NK-92 (cell line): ENCODE results near the gene WDR45B.
"Not testable (repeated sequence)": the region's sequence is repeated elsewhere in the genome, so short reads cannot be mapped to it uniquely, and the experiment has no call there.

Experiments used
- DNase-seq: peaks from one replicate; lab custom pipeline; 2025; ENCODE audit not compliant: unreplicated experiment; lab: John Stamatoyannopoulos, UW

The WDR45B gene

GRCh38 chr17:82658331-82658730 is 10.1 kb upstream of the WDR45B start:
- no peak for DNase-seq

DNA sequence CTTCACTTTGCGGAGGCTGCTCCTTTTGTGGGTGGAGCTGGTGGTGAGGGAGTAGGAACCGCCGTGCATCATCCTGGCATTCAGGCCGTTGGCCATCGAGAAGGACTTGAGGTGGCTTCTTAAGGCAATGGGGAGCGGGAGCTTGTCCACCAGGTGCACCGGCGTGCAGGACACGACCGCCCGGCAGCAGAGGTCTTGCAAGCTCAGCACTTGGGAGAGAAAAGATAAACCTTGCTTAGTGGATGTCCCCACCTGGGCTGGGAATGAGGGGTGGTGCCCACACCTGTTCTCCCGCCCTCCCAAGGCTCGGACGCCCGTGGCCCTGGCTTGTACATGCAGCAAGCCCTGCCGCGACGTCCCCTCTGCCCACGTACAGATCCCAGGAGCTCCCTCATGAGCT is 9.7 kb upstream of the WDR45B start:
- DNase-seq = no peak

DNA sequence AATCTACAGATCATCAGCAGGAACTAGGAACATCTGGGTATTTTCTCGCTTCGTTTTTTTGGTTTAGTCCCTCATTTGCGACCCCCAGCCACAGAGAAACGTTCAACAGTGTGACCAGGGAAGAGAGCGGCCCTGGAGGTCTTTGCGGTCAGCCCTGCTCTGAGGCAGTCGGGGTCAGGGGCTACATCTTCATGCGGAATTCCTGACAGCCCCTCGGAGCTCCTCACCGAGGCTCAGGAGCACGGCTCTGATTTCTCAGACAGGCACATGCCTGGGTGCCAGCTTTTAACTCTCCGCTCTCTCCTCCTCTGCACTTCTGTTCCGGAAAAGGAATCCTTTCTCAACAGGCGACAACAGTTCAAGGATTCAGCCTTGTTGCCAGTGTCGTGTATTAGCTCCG is 8.0 kb upstream of the WDR45B start:
- no peak for DNase-seq

GRCh38 chr17:82655523-82655922 is 7.3 kb upstream of the WDR45B start:
- no peak for DNase-seq

- no peak for DNase-seq
These were observed 6.8 kb upstream of the WDR45B start for GRCh38 chr17:82655038-82655479.

DNA sequence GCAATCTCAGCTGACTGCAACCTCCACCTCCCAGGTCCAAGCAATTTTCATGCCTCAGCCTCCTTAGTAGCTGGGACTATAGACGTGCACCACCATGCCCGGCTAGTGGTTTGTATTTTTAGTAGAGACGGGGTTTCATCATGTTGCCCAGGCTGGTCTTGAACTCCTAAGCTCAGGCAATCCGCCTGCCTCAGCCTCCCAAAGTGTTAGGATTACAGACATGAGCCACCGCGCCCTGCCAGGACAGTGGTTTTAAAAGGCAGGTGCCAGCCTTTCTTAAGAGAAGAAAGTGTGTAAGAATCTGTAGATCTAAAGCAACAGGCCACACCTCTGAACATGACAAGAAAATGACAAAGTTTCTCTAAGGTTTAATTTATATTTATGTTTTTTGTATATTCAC is 6.4 kb upstream of the WDR45B start:
- not testable (repeated sequence) for DNase-seq

DNA sequence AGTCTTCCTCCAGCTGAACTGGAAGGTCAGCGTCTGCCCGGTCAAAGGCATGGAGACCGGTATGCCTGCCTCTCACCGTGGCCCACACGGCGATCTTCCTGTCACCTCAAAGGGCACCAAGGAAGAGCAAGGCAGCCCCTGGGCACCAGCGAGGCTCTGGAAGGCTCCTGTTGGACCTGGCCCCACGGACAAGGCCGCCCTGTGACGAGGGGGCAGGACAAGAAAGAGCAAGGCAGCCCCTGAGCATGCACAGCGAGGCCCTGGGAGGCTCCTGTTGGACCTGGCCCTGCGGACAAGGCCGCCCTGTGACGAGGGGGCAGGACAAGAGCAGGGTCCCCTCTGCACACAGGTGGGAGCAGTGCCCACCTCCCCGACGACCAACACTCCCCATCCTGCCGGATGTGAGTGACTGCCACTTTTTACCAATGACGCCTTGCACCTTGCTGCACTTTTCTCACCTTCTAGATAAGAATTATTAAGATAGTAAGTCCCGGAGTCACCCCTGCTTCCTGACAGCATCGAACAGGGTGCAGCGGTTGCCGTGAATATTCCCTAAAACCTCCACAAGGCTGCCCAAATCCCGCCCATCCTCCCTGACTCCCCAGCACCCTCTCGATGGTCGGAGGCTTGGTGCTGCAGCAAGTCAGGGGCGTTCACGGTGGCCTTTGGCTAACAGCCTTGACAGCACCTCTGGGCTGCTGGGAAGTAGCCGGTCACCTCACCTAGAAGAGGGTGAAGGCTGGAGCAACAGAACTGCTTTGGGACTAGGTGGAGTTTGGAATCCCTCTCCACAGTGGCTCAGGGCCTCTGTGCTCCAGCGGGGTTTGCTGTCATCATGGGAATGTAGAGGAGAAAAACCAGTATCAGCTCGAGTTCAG is 5.6 kb upstream of the WDR45B start:
- DNase-seq = no peak

GRCh38 chr17:82650723-82651122 is 2.5 kb upstream of the WDR45B start:
- DNase-seq = no peak

GRCh38 chr17:82649501-82650261 is 1.4 kb upstream of the WDR45B start:
- no peak for DNase-seq

GRCh38 chr17:82648742-82649331 is 593 bp upstream of the WDR45B start:
- no peak for DNase-seq

DNA sequence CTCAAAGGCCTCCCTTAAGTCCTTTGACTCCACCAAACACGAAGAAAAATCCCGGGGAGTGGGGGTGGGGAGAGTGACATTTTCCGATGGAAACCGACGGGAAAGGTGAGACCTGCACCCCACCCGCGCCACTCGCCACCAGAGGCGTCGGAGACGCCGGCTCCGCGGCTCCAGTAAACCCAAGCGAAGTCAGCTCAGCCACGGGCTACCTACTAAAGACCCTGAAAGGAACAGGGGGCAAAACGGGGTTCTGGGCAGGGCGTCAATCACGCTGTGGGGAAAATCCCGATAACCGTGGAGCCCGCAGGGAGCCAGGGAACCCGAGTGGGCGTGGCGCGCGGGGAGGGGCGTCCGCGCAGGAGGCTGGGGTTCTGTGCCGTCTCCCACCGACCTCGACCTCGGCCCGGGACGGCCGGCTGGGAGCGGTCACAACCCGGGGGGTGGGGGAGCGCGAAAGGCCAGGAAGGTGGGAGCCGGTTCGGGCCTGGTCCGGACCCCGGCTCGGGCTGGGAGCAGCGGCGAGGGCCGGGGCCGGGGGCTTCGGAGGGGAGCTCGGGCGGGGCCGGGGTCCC is 565 bp downstream of the WDR45B start:
- DNase-seq = no peak

DNA sequence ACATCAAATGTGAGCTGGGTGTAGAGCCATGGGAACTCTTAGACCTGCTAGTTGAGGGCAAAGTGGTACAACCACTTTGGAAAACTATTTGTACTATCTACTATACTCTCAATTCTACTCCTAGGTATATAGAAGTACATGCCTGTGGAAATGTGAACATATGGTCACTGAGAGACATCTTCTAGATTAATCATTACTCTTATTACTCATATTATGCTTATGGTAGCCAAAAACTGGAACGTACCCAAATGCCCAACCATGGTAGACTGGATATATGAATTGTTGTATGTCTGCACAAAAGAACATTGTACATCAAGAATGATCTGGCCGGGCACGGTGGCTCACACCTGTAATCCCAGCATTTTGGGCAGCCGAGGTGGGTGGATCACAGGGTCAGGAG is 2.7 kb downstream of the WDR45B start:
- DNase-seq = no peak

DNA sequence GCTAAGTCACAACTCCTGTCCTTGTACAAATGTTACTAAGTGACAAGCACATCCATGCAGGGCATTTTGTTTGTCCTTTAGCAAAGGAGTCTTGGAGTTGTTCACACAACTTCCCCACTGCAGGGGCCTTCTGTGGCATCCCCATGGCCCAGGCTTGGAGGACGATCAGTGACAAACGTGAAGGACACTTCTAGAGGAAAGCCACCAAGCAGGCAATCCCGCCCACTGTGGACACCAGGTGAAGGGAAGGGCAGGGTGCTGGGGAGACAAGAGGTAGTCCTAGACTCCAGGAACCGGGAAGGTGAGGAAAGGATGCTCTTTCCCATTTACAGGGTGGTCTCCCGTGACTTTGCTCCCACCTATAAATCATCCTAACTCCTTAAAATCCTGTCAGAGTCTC is 4.1 kb downstream of the WDR45B start:
- DNase-seq = no peak

GRCh38 chr17:82642022-82642421 is 6.2 kb downstream of the WDR45B start:
- DNase-seq = no peak

DNA sequence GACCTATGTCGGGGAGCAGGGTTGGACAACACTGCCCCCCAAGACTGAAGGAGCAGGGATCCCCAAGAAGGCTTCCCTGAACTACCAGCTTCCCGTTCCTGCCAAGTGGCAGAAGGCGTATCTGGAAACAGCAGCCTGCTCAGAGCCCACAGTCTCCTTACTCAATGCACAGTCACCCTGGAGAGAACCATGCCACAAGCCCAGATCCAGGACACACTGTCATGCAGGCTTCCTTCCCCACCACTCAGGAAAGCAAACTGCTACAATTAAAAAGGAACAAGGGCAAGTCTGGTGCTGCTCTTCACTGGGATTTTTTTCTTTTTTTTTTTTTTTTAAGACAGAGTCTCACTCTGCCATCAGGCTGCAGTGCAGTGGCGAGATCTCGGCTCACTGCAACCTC is 8.2 kb downstream of the WDR45B start:
- DNase-seq = no peak

DNA sequence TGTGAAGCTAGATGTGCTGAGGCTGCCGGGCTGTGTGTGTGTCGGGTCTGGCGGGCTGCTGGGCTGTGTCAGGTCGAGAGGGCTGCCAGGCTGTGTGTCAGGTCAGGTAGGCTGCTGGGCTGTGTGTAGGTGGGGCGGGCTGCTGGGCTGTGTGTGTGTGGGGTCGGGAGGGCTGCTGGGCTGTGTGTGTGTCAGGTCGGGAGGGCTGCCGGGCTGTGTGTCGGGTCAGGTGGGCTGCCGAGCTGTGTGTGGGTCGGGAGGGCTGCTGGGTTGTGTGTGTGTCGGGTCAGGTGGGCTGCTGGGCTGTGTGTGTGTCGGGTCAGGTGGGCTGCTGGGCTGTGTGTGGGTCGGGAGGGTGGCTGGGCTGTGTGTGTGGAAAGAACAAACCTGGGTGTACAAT is 8.6 kb downstream of the WDR45B start:
- no peak for DNase-seq

- DNase-seq = no peak
These were observed 10.0 kb downstream of the WDR45B start for GRCh38 chr17:82638183-82638773.

DNA sequence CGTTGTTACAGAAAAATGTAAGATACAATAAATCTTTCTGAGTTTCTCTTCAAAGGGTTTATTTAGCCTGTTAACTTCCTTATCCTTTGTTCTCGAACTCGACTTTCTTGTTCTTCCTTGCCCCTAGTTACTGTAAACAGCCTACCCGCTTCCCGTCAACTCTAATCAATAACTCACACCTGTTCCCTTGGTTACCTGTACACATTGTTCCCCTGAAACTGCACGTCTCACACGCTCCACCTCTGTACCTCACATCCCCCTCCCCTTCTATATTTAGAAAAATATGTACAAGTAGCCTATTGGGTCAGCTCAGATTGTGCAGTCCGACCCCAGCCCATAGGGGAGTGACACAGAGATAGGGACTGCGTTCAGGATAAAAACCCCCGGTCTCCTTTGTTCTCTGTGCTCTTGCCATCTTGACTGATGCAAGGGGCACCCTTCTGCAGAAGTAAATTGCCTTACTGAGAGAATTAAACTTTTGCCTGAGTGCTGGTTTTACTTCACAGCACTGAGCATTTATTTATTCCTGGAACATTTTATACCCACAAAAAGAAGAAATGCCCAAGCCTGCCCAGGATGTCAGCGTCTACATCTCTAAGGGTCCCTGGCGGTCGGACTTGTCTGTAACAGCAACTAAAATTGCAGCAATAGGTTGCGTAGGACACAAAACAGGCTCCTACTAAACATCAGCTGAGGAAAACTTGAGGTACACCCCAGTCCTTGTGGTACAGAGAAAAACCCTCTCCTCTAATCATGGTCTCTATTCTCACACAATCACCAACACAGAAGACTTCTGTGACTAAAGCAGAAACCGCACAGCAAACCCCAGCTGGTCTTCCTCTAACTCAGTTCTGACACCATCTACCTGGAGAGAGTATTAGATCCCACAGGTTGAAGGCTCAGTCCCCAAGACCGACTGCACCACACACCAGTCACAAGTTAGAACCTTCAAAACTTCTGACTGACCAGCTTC is 11.3 kb downstream of the WDR45B start:
- no peak for DNase-seq

DNA sequence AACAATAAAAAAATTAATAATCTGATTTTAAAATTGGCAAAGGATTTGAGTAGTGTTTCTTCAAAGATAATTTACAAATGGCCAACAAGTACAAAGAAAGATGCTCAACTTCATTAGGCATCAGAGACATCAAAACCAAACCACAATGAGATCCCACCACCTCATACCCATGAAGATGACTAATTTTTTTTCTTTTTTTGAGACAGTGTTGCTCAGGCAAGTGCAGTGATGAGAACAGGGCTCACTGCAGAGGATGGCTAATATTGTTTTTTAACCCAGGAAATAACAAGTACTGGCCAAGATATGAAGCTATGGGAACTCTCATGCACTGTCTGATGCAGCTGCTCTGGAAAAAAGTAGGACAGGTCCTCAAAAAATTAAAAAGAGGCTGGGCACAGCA is 14.9 kb downstream of the WDR45B start:
- DNase-seq = no peak

GRCh38 chr17:82632451-82632850 is 15.8 kb downstream of the WDR45B start:
- DNase-seq = no peak
